WTC11 (cell line): ENCODE measurements around the gene DLGAP5. TPM values are rescaled to one million over a fixed set of nuclear protein-coding genes. Genes with fewer than 3 reads are reported as not detected.

Experiments
- ATAC-seq: fragments of 200-7000 bp; cut with Tn5 transposase; 2 replicates; pipeline ENCODE4 v1.10.0; 2021; ENCODE audit warnings: mild to moderate bottlenecking, moderate library complexity
- CTCF ChIA-PET: fragments of 300-600 bp; sonication (Branson Sonifier 250); formaldehyde crosslinking; loops from one replicate; lab custom pipeline; 2021; ENCODE audit warnings: antibody characterized with exemption; lab: Charles Lee
- POLR2A ChIA-PET: fragments of 350-600 bp; sonication (Branson Sonifier 250); formaldehyde crosslinking; loops from one replicate; lab custom pipeline; 2021; ENCODE audit warnings: antibody characterized with exemption; lab: Charles Lee
- DNase-seq: peaks from one replicate; pipeline ENCODE4 v3.0.0; 2021; ENCODE audit warnings: low spot score
- H3K27ac Mint-ChIP-seq: 2 replicates; pipeline ENCODE4 v1.8.0; 2021; ENCODE audit warnings: mixed read lengths
- H3K27me3 Mint-ChIP-seq: 2 replicates; pipeline ENCODE4 v1.8.0; 2021; ENCODE audit warnings: low read depth, mild to moderate bottlenecking, moderate library complexity, mixed read lengths
- H3K36me3 Mint-ChIP-seq: 2 replicates; pipeline ENCODE4 v1.8.0; 2021; ENCODE audit warnings: mixed read lengths
- H3K4me1 Mint-ChIP-seq: 2 replicates; pipeline ENCODE4 v1.8.0; 2022; ENCODE audit warnings: mixed read lengths
- H3K4me3 Mint-ChIP-seq: 2 replicates; pipeline ENCODE4 v1.8.0; 2021; ENCODE audit warnings: mild to moderate bottlenecking, moderate library complexity, mixed read lengths
- H3K9me3 Mint-ChIP-seq: 2 replicates; pipeline ENCODE4 v1.8.0; 2021; ENCODE audit warnings: mixed read lengths
- AR ChIP-seq: fragments of 250-450 bp; sonication (Bioruptor Pico); IDR thresholded peaks from 2 replicates; pipeline ENCODE4 v1.9.0; 2021; ENCODE audit warnings: mild to moderate bottlenecking
- E2F5 ChIP-seq: sonication (generic); formaldehyde crosslinking; IDR thresholded peaks from 2 replicates; pipeline ENCODE4 v1.8.1; 2022; ENCODE audit warnings: mild to moderate bottlenecking, moderate library complexity, missing genetic modification reagents
- EMX1 ChIP-seq: fragments of 250-450 bp; sonication (Bioruptor Pico); IDR thresholded peaks from 2 replicates; pipeline ENCODE4 v1.8.0; 2021; ENCODE audit warnings: mild to moderate bottlenecking
- HMGXB4 ChIP-seq: sonication (generic); formaldehyde crosslinking; IDR thresholded peaks from 2 replicates; pipeline ENCODE4 v1.8.1; 2023; ENCODE audit warnings: mild to moderate bottlenecking, moderate library complexity, missing genetic modification reagents
- MAX ChIP-seq: sonication (generic); formaldehyde crosslinking; IDR thresholded peaks from 2 replicates; pipeline ENCODE4 v1.8.0; 2022; ENCODE audit warnings: mild to moderate bottlenecking, missing genetic modification reagents
- NFATC4 ChIP-seq: fragments of 250-450 bp; sonication (Bioruptor Pico); IDR thresholded peaks from 2 replicates; pipeline ENCODE4 v1.9.0; 2021; ENCODE audit warnings: mild to moderate bottlenecking
- NFE2L1 ChIP-seq: sonication (generic); formaldehyde crosslinking; IDR thresholded peaks from 2 replicates; pipeline ENCODE4 v1.8.1; 2023; ENCODE audit warnings: missing genetic modification reagents
- NFYB ChIP-seq: sonication (generic); formaldehyde crosslinking; conservative IDR thresholded peaks from 2 replicates; pipeline ENCODE4 v1.8.0; 2022; ENCODE audit warnings: low read depth, missing genetic modification reagents
- NR3C1 ChIP-seq: sonication (generic); formaldehyde crosslinking; conservative IDR thresholded peaks from 2 replicates; pipeline ENCODE4 v1.8.1; 2023; ENCODE audit warnings: low read depth, mild to moderate bottlenecking, missing genetic modification reagents
- SMAD4 ChIP-seq: sonication (generic); formaldehyde crosslinking; IDR thresholded peaks from 2 replicates; pipeline ENCODE4 v1.8.0; 2022; ENCODE audit warnings: mild to moderate bottlenecking, missing genetic modification reagents
- SOX15 ChIP-seq: fragments of 250-450 bp; sonication (Bioruptor Pico); IDR thresholded peaks from 2 replicates; pipeline ENCODE4 v1.9.0; 2021; ENCODE audit warnings: mild to moderate bottlenecking
- SP1 ChIP-seq: sonication (generic); formaldehyde crosslinking; conservative IDR thresholded peaks from 2 replicates; pipeline ENCODE4 v1.8.1; 2022; ENCODE audit warnings: missing genetic modification reagents
- TEAD1 ChIP-seq: sonication (generic); formaldehyde crosslinking; IDR thresholded peaks from 2 replicates; pipeline ENCODE4 v1.8.0; 2022; ENCODE audit warnings: mild to moderate bottlenecking, missing genetic modification reagents
- ZBTB21 ChIP-seq: sonication (generic); formaldehyde crosslinking; IDR thresholded peaks from 2 replicates; pipeline ENCODE4 v1.8.1; 2023; ENCODE audit warnings: mild to moderate bottlenecking, missing genetic modification reagents, borderline replicate concordance
- ZNF263 ChIP-seq: sonication (generic); formaldehyde crosslinking; IDR thresholded peaks from 2 replicates; pipeline ENCODE4 v1.8.1; 2022; ENCODE audit warnings: low read depth, mild to moderate bottlenecking, moderate library complexity, missing genetic modification reagents
- ZNF281 ChIP-seq: sonication (generic); formaldehyde crosslinking; IDR thresholded peaks from 2 replicates; pipeline ENCODE4 v1.8.0; 2023; ENCODE audit warnings: mild to moderate bottlenecking, missing genetic modification reagents
- ZNF532 ChIP-seq: fragments of 250-450 bp; sonication (Bioruptor Pico); IDR thresholded peaks from 2 replicates; pipeline ENCODE4 v1.9.0; 2021; ENCODE audit warnings: mild to moderate bottlenecking, borderline replicate concordance
- total RNA-seq: library from RNA; stranded (reverse); gene quantifications from 3 replicates; pipeline ENCODE4 v1.2.3, GENCODE V29; 2021

The DLGAP5 gene
- total RNA-seq, 1 experiment from 2014 or later: 141 TPM

GRCh38 chr14:55198749-55199148 is 7.4 kb upstream of the DLGAP5 start (continued):
- TF ChIP-seq AR: no peak
- no peak for TF ChIP-seq NFYB (CRISPR knock-in tag)
- no peak for TF ChIP-seq TEAD1 (CRISPR knock-in tag)
- TF ChIP-seq ZNF263 (CRISPR knock-in tag): no peak

- Mint-ChIP-seq H3K36me3 (peaks cover 8% of the 10 kb centered on the region; the same call in 1 of the 2 replicates), H3K4me3 (no peak overlapping the region), H3K27me3 (no peaks in the 10 kb centered on the region), H3K4me1 (peaks cover 12% of the 10 kb centered on the region), H3K9me3 (peaks cover 9% of the 10 kb centered on the region), H3K27ac (no peak overlapping the region)
- no peak for ATAC-seq
- ChIA-PET POLR2A (no interaction called here), CTCF (interaction anchor here (0.6 to 1.4 kb wide), 2 partner anchors 77 to 1460 kb away, joined by 3 to 4 read pairs; no protein-coding TSS in a partner anchor)
- no peak for DNase-seq
- no peak for TF ChIP-seq E2F5 (CRISPR knock-in tag)
- TF ChIP-seq ZNF532: no peak
- no peak for TF ChIP-seq EMX1
- TF ChIP-seq NFE2L1: no peak
- TF ChIP-seq ZBTB21 (CRISPR knock-in tag): no peak
- TF ChIP-seq MAX (CRISPR knock-in tag): no peak
- no peak for TF ChIP-seq HMGXB4 (CRISPR knock-in tag)
- TF ChIP-seq SMAD4 (CRISPR knock-in tag): no peak
- no peak for TF ChIP-seq ZNF281 (CRISPR knock-in tag)
- no peak for TF ChIP-seq NFATC4 (CRISPR knock-in tag)
- TF ChIP-seq SP1 (CRISPR knock-in tag): no peak
- no peak for TF ChIP-seq SOX15 (CRISPR knock-in tag)
- no peak for TF ChIP-seq NR3C1
Measured at GRCh38 chr14:55194656-55195355, 3.4 kb upstream of the DLGAP5 start.
